ENCODE data around the gene MPDU1. TPM values are rescaled to one million over a fixed set of nuclear protein-coding genes. Genes with fewer than 3 reads are reported as not detected.

Gene MPDU1
- total and polyA plus RNA-seq, 4 donors = 55.3 to 136 (median 91.2) TPM

- Histone ChIP-seq H3K36me3 (ENCODE audit: control insufficient read depth in 4 of 4, insufficient read depth in 3 of 4, low read depth in 1 of 4, low read length in 3 of 4) (peaks cover 4 to 20% (median 6%) of the 10 kb centered on the region in 4 donors), H3K27me3 (ENCODE audit: control insufficient read depth in 4 of 4, insufficient read depth in 4 of 4, low read length in 3 of 4) (no peaks in the 10 kb centered on the region), H3K27ac (ENCODE audit: low read depth in 1 of 2, low read length in 2 of 2) (peak overlapping the region; percentile 33 to 89), H3K4me1 (ENCODE audit: control insufficient read depth in 4 of 4, insufficient read depth in 4 of 4, low read length in 3 of 4) (peaks cover 10 to 55% (median 41%) of the 10 kb centered on the region in 4 donors), H3K4me3 (ENCODE audit: low read depth in 1 of 3, low read length in 3 of 3) (peak overlapping the region; percentile 50 to 85 (median 73)), H3K9ac (ENCODE audit: low read depth in 1 of 2, low read length in 2 of 2) (no peak overlapping the region), H3K9me3 (ENCODE audit: control insufficient read depth in 4 of 4, low read length in 3 of 4) (no peaks in the 10 kb centered on the region)
- under 1% methylated on average over 32 of the region's 32 CpGs for WGBS
- TF ChIP-seq MAX (IDR thresholded peaks at IDR 0.05) (peak; percentile 21), SP1 (IDR thresholded peaks at IDR 0.05) (peak; percentile 47), EGR1 (IDR thresholded peaks at IDR 0.05; ENCODE audit: low read depth in 2 of 2) (no peak), RXRA (IDR thresholded peaks at IDR 0.05) (peak in 1 of 2 donors; percentile 14), FOXA2 (IDR thresholded peaks at IDR 0.05) (no peak), HNF4A (conservative IDR thresholded peaks at IDR 0.05) (peak; percentile 22 to 53), TAF1 (conservative IDR thresholded peaks at IDR 0.05) (no peak), NR2F2 (IDR thresholded peaks at IDR 0.05) (no peak), FOXA1 (IDR thresholded peaks at IDR 0.05) (no peak), ATF3 (IDR thresholded peaks at IDR 0.05) (no peak), CTCF (IDR thresholded peaks at IDR 0.05; ENCODE audit: low read depth, low read length, missing input control) (peak; percentile 94), ZBTB33 (IDR thresholded peaks at IDR 0.05) (no peak), GABPA (IDR thresholded peaks at IDR 0.05 in 1 of 2, conservative IDR thresholded peaks at IDR 0.05 in 1 of 2) (no peak), YY1 (IDR thresholded peaks at IDR 0.05) (peak; percentile 67), REST (IDR thresholded peaks at IDR 0.05) (no peak), JUND (IDR thresholded peaks at IDR 0.05) (no peak), HNF4G (IDR thresholded peaks at IDR 0.05) (no peak), RAD21 (IDR thresholded peaks at IDR 0.05) (peak; percentile 90 to 91)
- DNase-seq (ENCODE audit: low spot score) = peak; percentile 90
Measured at GRCh38 chr17:7561028-7561575, 22.6 kb upstream of the MPDU1 start.
